SKM-1 (cell line): ENCODE results near the gene LRTM1.

Experiments
- DNase-seq: peaks from one replicate; lab custom pipeline; 2025; ENCODE audit not compliant: unreplicated experiment; lab: John Stamatoyannopoulos, UW

Gene LRTM1

GRCh38 chr3:54895613-54896012, 32.2 kb downstream of the LRTM1 start:
- DNase-seq = no peak

GRCh38 chr3:54892168-54892567, 35.7 kb downstream of the LRTM1 start:
- no peak for DNase-seq

- peak; percentile 25 for DNase-seq
Observed at GRCh38 chr3:54891540-54891897, 36.3 kb downstream of the LRTM1 start.

GRCh38 chr3:54889731-54890130, 38.1 kb downstream of the LRTM1 start:
- DNase-seq = no peak

- DNase-seq = no peak
Observed at GRCh38 chr3:54888873-54889272, 39.0 kb downstream of the LRTM1 start.

GRCh38 chr3:54888162-54888561, 39.7 kb downstream of the LRTM1 start:
- no peak for DNase-seq

- no peak for DNase-seq
Observed at GRCh38 chr3:54882129-54882833, 45.6 kb downstream of the LRTM1 start.

GRCh38 chr3:54878145-54878544, 49.7 kb downstream of the LRTM1 start:
- DNase-seq = no peak

- DNase-seq = no peak
Observed at GRCh38 chr3:54877730-54878129, 50.1 kb downstream of the LRTM1 start.

- no peak for DNase-seq
Observed at GRCh38 chr3:54876694-54877093, 51.2 kb downstream of the LRTM1 start.

- DNase-seq = no peak
Observed at GRCh38 chr3:54875596-54876268, 52.1 kb downstream of the LRTM1 start.

- DNase-seq = no peak
Observed at GRCh38 chr3:54874816-54875556, 52.9 kb downstream of the LRTM1 start.

- no peak for DNase-seq
Observed at GRCh38 chr3:54873059-54874010, 54.5 kb downstream of the LRTM1 start.

GRCh38 chr3:54871867-54872266, 56.0 kb downstream of the LRTM1 start:
- no peak for DNase-seq

GRCh38 chr3:54870423-54870822, 57.4 kb downstream of the LRTM1 start:
- DNase-seq = no peak
